GM23338 (cell line): Measurements from ENCODE around the gene HOXA10.

Source experiments
- CREB1 ChIP-seq: fragments of 250-450 bp; sonication (Bioruptor Pico); IDR thresholded peaks from 2 replicates; pipeline ENCODE4 v1.5.0; 2020; ENCODE audit warnings: low read depth, mild to moderate bottlenecking, moderate library complexity
- EZH2 ChIP-seq: fragments of 200-600 bp; sonication (generic); IDR thresholded peaks from one replicate; pipeline ENCODE4 v1.8.0; 2017; ENCODE audit warnings: antibody characterized with exemption, mild to moderate bottlenecking, low read depth; ENCODE audit not compliant: unreplicated experiment
- EZH2phosphoT487 ChIP-seq: fragments of 200-600 bp; sonication (generic); IDR thresholded peaks from one replicate; pipeline ENCODE4 v1.8.1; 2018; ENCODE audit warnings: antibody characterized with exemption; ENCODE audit not compliant: unreplicated experiment
- JUNB ChIP-seq: IDR thresholded peaks from one replicate; pipeline ENCODE4 v1.6.1; 2016; ENCODE audit warnings: antibody characterized with exemption; ENCODE audit not compliant: unreplicated experiment
- POLR2AphosphoS5 ChIP-seq: IDR thresholded peaks from 2 replicates; pipeline ENCODE4 v1.6.1; 2016; ENCODE audit warnings: antibody characterized with exemption, low read depth
- REST ChIP-seq: IDR thresholded peaks from one replicate; pipeline ENCODE4 v1.6.1; 2018; ENCODE audit warnings: antibody characterized with exemption; ENCODE audit not compliant: unreplicated experiment
- STAT1 ChIP-seq: IDR thresholded peaks from one replicate; pipeline ENCODE4 v1.6.1; 2016; ENCODE audit warnings: antibody characterized with exemption; ENCODE audit not compliant: unreplicated experiment
- ZNF114 ChIP-seq: fragments of 250-450 bp; sonication (Bioruptor Pico); IDR thresholded peaks from 2 replicates; pipeline ENCODE4 v1.5.0; 2020; ENCODE audit warnings: mild to moderate bottlenecking, moderate library complexity
- TF ChIP-seq, protein P1 (sequence below), 2 experiments: fragments of 200-600 bp in 1 of 2; sonication (generic) in 1 of 2; conservative IDR thresholded peaks; 2 replicates each; pipeline versions ENCODE4 v1.5.1 to v1.6.1; 2016 to 2017; ENCODE audit warnings: antibody characterized with exemption in 2 of 2, low read depth in 2 of 2, mild to moderate bottlenecking in 2 of 2, moderate library complexity in 1 of 2
- TF ChIP-seq, protein P2 (sequence below): IDR thresholded peaks from 2 replicates; pipeline ENCODE4 v1.6.1; 2016; ENCODE audit warnings: antibody characterized with exemption
- TF ChIP-seq, protein P3 (sequence below): fragments of 250-450 bp; sonication (Bioruptor Pico); IDR thresholded peaks from 2 replicates; pipeline ENCODE4 v1.5.0; 2020; ENCODE audit warnings: mild to moderate bottlenecking, moderate library complexity

DNA sequence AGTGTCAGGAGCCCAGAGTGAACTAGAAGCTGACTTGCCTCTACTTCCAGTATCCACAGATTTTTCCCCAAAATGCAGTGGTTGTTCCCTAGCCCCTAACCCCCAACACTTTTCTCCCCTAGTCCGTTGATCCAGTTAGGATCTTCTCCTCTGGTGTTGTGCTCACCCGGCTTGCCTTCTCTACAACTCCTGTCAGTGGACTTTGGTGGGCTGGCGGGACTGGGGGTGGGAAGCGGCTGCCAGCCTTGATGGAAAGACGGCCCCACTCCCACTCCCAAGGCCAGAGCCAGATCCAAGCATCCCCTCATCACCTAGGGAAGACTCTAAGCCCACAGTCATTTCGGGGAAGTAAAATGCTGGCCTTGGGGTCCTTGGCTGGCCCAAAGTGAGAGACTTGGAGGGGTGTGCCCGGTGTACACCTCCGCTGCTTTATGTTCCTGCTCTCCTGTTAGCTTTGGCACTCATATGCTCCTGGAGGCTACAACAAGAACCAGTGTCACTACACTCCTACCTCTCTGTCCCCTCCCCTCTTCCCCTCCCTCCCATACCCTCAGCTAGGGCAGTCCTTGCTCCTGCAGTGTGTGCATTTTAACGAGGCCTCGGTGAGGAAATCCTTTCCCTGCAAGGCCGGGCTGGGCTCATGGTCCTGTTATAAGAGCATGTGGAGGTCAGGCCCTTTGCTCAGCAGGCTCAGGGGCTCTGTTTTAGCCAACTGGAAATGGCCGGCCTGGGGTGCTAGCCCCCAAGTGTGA is 930 bp upstream of the HOXA10 start:
- TF ChIP-seq, protein P1, sequence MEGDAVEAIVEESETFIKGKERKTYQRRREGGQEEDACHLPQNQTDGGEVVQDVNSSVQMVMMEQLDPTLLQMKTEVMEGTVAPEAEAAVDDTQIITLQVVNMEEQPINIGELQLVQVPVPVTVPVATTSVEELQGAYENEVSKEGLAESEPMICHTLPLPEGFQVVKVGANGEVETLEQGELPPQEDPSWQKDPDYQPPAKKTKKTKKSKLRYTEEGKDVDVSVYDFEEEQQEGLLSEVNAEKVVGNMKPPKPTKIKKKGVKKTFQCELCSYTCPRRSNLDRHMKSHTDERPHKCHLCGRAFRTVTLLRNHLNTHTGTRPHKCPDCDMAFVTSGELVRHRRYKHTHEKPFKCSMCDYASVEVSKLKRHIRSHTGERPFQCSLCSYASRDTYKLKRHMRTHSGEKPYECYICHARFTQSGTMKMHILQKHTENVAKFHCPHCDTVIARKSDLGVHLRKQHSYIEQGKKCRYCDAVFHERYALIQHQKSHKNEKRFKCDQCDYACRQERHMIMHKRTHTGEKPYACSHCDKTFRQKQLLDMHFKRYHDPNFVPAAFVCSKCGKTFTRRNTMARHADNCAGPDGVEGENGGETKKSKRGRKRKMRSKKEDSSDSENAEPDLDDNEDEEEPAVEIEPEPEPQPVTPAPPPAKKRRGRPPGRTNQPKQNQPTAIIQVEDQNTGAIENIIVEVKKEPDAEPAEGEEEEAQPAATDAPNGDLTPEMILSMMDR (conservative IDR thresholded peaks at IDR 0.05; ENCODE audit: low read depth in 2 of 2): no peak
- TF ChIP-seq REST (no peak), EZH2phosphoT487 (no peak), JUNB (no peak), CREB1 (CRISPR knock-in tag) (no peak), POLR2AphosphoS5 (no peak), EZH2 (peak; percentile 80), STAT1 (no peak), ZNF114 (CRISPR knock-in tag) (no peak)
- TF ChIP-seq, protein P2, sequence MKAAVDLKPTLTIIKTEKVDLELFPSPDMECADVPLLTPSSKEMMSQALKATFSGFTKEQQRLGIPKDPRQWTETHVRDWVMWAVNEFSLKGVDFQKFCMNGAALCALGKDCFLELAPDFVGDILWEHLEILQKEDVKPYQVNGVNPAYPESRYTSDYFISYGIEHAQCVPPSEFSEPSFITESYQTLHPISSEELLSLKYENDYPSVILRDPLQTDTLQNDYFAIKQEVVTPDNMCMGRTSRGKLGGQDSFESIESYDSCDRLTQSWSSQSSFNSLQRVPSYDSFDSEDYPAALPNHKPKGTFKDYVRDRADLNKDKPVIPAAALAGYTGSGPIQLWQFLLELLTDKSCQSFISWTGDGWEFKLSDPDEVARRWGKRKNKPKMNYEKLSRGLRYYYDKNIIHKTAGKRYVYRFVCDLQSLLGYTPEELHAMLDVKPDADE: no peak
- TF ChIP-seq, protein P3, sequence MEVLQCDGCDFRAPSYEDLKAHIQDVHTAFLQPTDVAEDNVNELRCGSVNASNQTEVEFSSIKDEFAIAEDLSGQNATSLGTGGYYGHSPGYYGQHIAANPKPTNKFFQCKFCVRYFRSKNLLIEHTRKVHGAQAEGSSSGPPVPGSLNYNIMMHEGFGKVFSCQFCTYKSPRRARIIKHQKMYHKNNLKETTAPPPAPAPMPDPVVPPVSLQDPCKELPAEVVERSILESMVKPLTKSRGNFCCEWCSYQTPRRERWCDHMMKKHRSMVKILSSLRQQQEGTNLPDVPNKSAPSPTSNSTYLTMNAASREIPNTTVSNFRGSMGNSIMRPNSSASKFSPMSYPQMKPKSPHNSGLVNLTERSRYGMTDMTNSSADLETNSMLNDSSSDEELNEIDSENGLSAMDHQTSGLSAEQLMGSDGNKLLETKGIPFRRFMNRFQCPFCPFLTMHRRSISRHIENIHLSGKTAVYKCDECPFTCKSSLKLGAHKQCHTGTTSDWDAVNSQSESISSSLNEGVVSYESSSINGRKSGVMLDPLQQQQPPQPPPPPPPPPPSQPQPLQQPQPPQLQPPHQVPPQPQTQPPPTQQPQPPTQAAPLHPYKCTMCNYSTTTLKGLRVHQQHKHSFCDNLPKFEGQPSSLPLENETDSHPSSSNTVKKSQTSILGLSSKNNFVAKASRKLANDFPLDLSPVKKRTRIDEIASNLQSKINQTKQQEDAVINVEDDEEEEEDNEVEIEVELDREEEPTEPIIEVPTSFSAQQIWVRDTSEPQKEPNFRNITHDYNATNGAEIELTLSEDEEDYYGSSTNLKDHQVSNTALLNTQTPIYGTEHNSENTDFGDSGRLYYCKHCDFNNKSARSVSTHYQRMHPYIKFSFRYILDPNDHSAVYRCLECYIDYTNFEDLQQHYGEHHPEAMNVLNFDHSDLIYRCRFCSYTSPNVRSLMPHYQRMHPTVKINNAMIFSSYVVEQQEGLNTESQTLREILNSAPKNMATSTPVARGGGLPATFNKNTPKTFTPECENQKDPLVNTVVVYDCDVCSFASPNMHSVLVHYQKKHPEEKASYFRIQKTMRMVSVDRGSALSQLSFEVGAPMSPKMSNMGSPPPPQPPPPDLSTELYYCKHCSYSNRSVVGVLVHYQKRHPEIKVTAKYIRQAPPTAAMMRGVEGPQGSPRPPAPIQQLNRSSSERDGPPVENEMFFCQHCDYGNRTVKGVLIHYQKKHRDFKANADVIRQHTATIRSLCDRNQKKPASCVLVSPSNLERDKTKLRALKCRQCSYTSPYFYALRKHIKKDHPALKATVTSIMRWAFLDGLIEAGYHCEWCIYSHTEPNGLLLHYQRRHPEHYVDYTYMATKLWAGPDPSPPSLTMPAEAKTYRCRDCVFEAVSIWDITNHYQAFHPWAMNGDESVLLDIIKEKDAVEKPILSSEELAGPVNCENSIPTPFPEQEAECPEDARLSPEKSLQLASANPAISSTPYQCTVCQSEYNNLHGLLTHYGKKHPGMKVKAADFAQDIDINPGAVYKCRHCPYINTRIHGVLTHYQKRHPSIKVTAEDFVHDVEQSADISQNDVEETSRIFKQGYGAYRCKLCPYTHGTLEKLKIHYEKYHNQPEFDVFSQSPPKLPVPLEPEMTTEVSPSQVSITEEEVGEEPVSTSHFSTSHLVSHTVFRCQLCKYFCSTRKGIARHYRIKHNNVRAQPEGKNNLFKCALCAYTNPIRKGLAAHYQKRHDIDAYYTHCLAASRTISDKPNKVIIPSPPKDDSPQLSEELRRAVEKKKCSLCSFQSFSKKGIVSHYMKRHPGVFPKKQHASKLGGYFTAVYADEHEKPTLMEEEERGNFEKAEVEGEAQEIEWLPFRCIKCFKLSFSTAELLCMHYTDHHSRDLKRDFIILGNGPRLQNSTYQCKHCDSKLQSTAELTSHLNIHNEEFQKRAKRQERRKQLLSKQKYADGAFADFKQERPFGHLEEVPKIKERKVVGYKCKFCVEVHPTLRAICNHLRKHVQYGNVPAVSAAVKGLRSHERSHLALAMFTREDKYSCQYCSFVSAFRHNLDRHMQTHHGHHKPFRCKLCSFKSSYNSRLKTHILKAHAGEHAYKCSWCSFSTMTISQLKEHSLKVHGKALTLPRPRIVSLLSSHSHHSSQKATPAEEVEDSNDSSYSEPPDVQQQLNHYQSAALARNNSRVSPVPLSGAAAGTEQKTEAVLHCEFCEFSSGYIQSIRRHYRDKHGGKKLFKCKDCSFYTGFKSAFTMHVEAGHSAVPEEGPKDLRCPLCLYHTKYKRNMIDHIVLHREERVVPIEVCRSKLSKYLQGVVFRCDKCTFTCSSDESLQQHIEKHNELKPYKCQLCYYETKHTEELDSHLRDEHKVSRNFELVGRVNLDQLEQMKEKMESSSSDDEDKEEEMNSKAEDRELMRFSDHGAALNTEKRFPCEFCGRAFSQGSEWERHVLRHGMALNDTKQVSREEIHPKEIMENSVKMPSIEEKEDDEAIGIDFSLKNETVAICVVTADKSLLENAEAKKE (CRISPR knock-in tag): no peak
